ENCODE data around the gene KNDC1. TPM values are rescaled to one million over a fixed set of nuclear protein-coding genes. Genes with fewer than 3 reads are reported as not detected.

The KNDC1 gene
- polyA plus RNA-seq, 1 donor (not counting 4 experiments of a cell fraction or from before 2014, with no cell fraction given): 0.20 TPM

DNA sequence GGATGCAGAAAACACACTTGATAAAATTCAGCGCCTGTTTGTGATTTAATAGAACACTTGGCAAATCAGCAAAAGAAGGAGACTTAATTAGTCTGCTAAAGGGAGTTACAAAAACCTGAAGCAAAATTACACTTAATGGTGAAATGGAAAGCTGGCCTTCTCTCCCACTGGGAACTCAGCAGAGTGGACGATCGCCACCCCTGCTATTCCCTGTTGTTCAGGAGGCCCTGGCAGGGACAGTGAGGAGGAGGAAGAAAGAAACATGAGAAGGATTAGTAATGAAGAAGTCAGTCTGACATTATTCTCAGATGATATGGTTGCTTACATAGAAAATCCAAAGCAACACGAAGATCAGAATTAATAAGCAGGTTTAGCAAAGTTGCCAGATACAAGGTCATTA, 5.6 kb upstream of the KNDC1 start:
- FAIRE-seq (no peak), DNase-seq (ENCODE audit: low read depth, low spot score) (no peak)
- Histone ChIP-seq H3K36me3 (ENCODE audit: control insufficient read depth in 2 of 2, extremely low read depth in 1 of 2, insufficient read depth in 2 of 2, low read length in 2 of 2) (no peaks in the 10 kb centered on the region), H2AFZ (ENCODE audit: control insufficient read depth, low read length) (no peak overlapping the region), H3K27me3 (ENCODE audit: control insufficient read depth, extremely low read depth, insufficient read depth, low read length) (peaks cover 14% of the 10 kb centered on the region), H3K79me2 (ENCODE audit: control insufficient read depth, insufficient read depth, low read length) (no peaks in the 10 kb centered on the region), H3K9ac (ENCODE audit: control insufficient read depth, extremely low read depth, insufficient read depth, low read length) (no peak overlapping the region), H3K4me2 (ENCODE audit: control insufficient read depth, extremely low read depth, insufficient read depth, low read depth, low read length) (no peak overlapping the region), H3K27ac (ENCODE audit: control insufficient read depth, insufficient read depth, low read length) (no peak overlapping the region), H4K20me1 (ENCODE audit: control insufficient read depth, extremely low read depth, insufficient read depth, low read length) (no peaks in the 10 kb centered on the region), H3K4me1 (ENCODE audit: control insufficient read depth, extremely low read depth, insufficient read depth, low read length) (no peaks in the 10 kb centered on the region), H3K9me1 (ENCODE audit: control insufficient read depth, extremely low read depth, insufficient read depth, low read length) (no peaks in the 10 kb centered on the region), H3K4me3 (ENCODE audit: control insufficient read depth in 2 of 3, extremely low read depth in 1 of 3, insufficient read depth in 2 of 3, low read depth in 1 of 3, low read length in 3 of 3) (no peak overlapping the region), H3K9me3 (ENCODE audit: control insufficient read depth, low read depth, low read length) (no peaks in the 10 kb centered on the region)
- dilution Hi-C loops (cut with MboI; ENCODE audit: extremely low pct_ligation_motif_present, low sequenced_read_pairs): no loop called here
- TF ChIP-seq CTCF (optimal IDR thresholded peaks at IDR 0.05 in 1 of 3, IDR thresholded peaks at IDR 0.05 in 1 of 3, conservative IDR thresholded peaks at IDR 0.05 in 1 of 3; ENCODE audit: extremely low read depth in 1 of 3, insufficient read depth in 2 of 3, low read length in 3 of 3) (no peak), EZH2 (IDR thresholded peaks at IDR 0.05; ENCODE audit: low read length) (no peak)

- no peak overlapping the region for H3K4me3 ChIP-seq (ENCODE audit: control insufficient read depth in 2 of 3, extremely low read depth in 1 of 3, insufficient read depth in 2 of 3, low read depth in 1 of 3, low read length in 3 of 3)
- H4K20me1 ChIP-seq (ENCODE audit: control insufficient read depth, extremely low read depth, insufficient read depth, low read length): no peaks in the 10 kb centered on the region
- H3K36me3 ChIP-seq (ENCODE audit: control insufficient read depth in 2 of 2, extremely low read depth in 1 of 2, insufficient read depth in 2 of 2, low read length in 2 of 2): no peaks in the 10 kb centered on the region
- TF ChIP-seq EZH2 (IDR thresholded peaks at IDR 0.05; ENCODE audit: low read length) (no peak), CTCF (optimal IDR thresholded peaks at IDR 0.05 in 1 of 3, IDR thresholded peaks at IDR 0.05 in 1 of 3, conservative IDR thresholded peaks at IDR 0.05 in 1 of 3; ENCODE audit: extremely low read depth in 1 of 3, insufficient read depth in 2 of 3, low read length in 3 of 3) (no peak)
- H3K9me3 ChIP-seq (ENCODE audit: control insufficient read depth, low read depth, low read length): no peaks in the 10 kb centered on the region
- H2AFZ ChIP-seq (ENCODE audit: control insufficient read depth, low read length): no peak overlapping the region
- H3K27ac ChIP-seq (ENCODE audit: control insufficient read depth, insufficient read depth, low read length): no peak overlapping the region
- no peaks in the 10 kb centered on the region for H3K79me2 ChIP-seq (ENCODE audit: control insufficient read depth, insufficient read depth, low read length)
- dilution Hi-C loops (cut with MboI; ENCODE audit: extremely low pct_ligation_motif_present, low sequenced_read_pairs): no loop called here
- no peak overlapping the region for H3K9ac ChIP-seq (ENCODE audit: control insufficient read depth, extremely low read depth, insufficient read depth, low read length)
- no peaks in the 10 kb centered on the region for H3K4me1 ChIP-seq (ENCODE audit: control insufficient read depth, extremely low read depth, insufficient read depth, low read length)
- DNase-seq (ENCODE audit: low read depth, low spot score) (no peak), FAIRE-seq (no peak)
- peaks cover 17% of the 10 kb centered on the region for H3K27me3 ChIP-seq (ENCODE audit: control insufficient read depth, extremely low read depth, insufficient read depth, low read length)
- H3K9me1 ChIP-seq (ENCODE audit: control insufficient read depth, extremely low read depth, insufficient read depth, low read length): no peaks in the 10 kb centered on the region
- H3K4me2 ChIP-seq (ENCODE audit: control insufficient read depth, extremely low read depth, insufficient read depth, low read depth, low read length): no peak overlapping the region
Observed at GRCh38 chr10:133154996-133155778, 4.8 kb upstream of the KNDC1 start.
